Immature natural killer cell (primary cell): ENCODE data around the gene PRKCE. TPM values are rescaled to one million over a fixed set of nuclear protein-coding genes. Genes with fewer than 3 reads are reported as not detected.

ENCODE experiments used
- DNase-seq, 3 donors: peaks; one replicate each; pipeline ENCODE4 v3.0.0; 2022; ENCODE audit warnings: mixed read lengths in 1 of 3
- H3K27ac Mint-ChIP-seq, 6 donors: one replicate each; pipeline ENCODE4 v1.8.0; 2020; ENCODE audit warnings: mixed read lengths in 6 of 6, mild to moderate bottlenecking in 5 of 6, inconsistent platforms in 4 of 6, moderate library complexity in 3 of 6
- H3K27me3 Mint-ChIP-seq, 3 donors: one replicate each; pipeline ENCODE4 v1.8.0; 2020 to 2021; ENCODE audit warnings: low read depth in 3 of 3, mild to moderate bottlenecking in 3 of 3, mixed read lengths in 3 of 3, moderate library complexity in 3 of 3, inconsistent platforms in 1 of 3
- H3K36me3 Mint-ChIP-seq, 3 donors: one replicate each; pipeline ENCODE4 v1.8.0; 2020; ENCODE audit warnings: mixed read lengths in 3 of 3, inconsistent platforms in 2 of 3, mild to moderate bottlenecking in 2 of 3
- H3K4me1 Mint-ChIP-seq, 2 donors: one replicate each; pipeline ENCODE4 v1.8.0; 2020; ENCODE audit warnings: inconsistent platforms in 2 of 2, mild to moderate bottlenecking in 2 of 2, mixed read lengths in 2 of 2, moderate library complexity in 1 of 2
- H3K4me3 Mint-ChIP-seq, 5 donors: one replicate each; pipeline ENCODE4 v1.8.0; 2020; ENCODE audit warnings: mild to moderate bottlenecking in 5 of 5, mixed read lengths in 5 of 5, inconsistent platforms in 3 of 5, moderate library complexity in 3 of 5
- H3K9me3 Mint-ChIP-seq, 6 donors: one replicate each; pipeline ENCODE4 v1.8.0; 2020; ENCODE audit warnings: mild to moderate bottlenecking in 6 of 6, mixed read lengths in 6 of 6, inconsistent platforms in 4 of 6, moderate library complexity in 3 of 6
- polyA plus RNA-seq, 3 donors: library from polyadenylated mRNA; unstranded; fragments of 300-500 nt; fragmentation: Illumina TruSeq; gene quantifications; one replicate each; pipeline ENCODE4 v1.2.3, GENCODE V29; 2021

The PRKCE gene
- polyA plus RNA-seq, 3 donors from 2014 or later, result 1.0 to 3.0 (median 2.5) TPM

GRCh38 chr2:46023165-46023854 is 371.8 kb downstream of the PRKCE start:
- Mint-ChIP-seq H3K27ac (no peak overlapping the region), H3K9me3 (no peaks in the 10 kb centered on the region), H3K4me3 (no peak overlapping the region), H3K4me1 (no peaks in the 10 kb centered on the region), H3K36me3 (peaks cover 4 to 10% (median 5%) of the 10 kb centered on the region in 3 donors), H3K27me3 (peaks cover 0 to 1% (median 0%) of the 10 kb centered on the region in 3 donors)
- DNase-seq, result no peak

- no peak overlapping the region for H3K27ac Mint-ChIP-seq
- no peak for DNase-seq
- H3K27me3 Mint-ChIP-seq, result peaks cover 0 to 1% (median 0%) of the 10 kb centered on the region in 3 donors
- no peaks in the 10 kb centered on the region for H3K4me1 Mint-ChIP-seq
- H3K9me3 Mint-ChIP-seq, result no peaks in the 10 kb centered on the region
- peaks cover 0 to 15% (median 5%) of the 10 kb centered on the region in 3 donors for H3K36me3 Mint-ChIP-seq
- H3K4me3 Mint-ChIP-seq, result no peak overlapping the region
Observed at GRCh38 chr2:46024146-46024779, 372.8 kb downstream of the PRKCE start.

DNA sequence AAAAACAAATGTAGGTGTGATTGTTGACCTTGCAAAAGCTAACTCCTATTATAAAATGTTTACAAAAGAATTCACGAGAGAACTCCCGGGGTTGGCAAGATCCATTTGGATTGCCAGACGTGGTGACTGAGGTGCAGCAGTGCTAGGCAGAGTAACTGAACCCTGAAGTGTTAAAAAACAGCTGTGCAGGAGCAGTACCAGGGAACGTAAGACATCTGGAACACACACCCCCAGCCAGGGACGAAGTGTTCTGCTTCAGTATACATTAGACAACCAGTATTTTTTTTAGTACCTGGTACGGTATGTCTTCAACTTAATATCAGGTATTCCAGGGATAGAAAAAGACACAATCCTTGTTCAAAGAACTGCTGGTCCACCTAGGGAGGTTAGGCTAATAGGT is 373.6 kb downstream of the PRKCE start:
- Mint-ChIP-seq H3K4me3 (no peak overlapping the region), H3K27me3 (peaks cover 0 to 1% (median 0%) of the 10 kb centered on the region in 3 donors), H3K27ac (no peak overlapping the region), H3K36me3 (peaks cover 0 to 15% (median 5%) of the 10 kb centered on the region in 3 donors), H3K9me3 (no peaks in the 10 kb centered on the region), H3K4me1 (no peaks in the 10 kb centered on the region)
- DNase-seq, result no peak

DNA sequence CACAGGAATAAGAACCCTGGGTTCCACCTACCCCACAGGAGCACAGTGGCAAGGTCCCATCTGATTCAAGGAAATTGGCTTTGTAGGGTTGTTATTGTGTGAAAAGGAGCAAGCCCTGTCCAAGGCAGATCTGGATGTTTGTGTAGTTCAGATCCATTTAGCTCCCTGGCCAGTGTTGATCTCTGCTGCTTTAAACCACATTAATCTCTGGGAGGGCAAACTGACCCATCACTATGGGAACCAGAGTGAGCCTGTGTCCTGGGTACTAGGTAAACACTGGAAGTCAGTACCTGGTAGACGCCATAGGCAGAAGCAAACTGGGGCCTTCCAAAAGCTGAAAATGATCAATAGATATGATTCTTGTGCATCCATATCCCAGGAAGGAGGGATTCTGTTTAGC is 374.2 kb downstream of the PRKCE start:
- Mint-ChIP-seq H3K27ac (no peak overlapping the region), H3K36me3 (peaks cover 0 to 15% (median 2%) of the 10 kb centered on the region in 3 donors), H3K4me1 (no peaks in the 10 kb centered on the region), H3K9me3 (no peaks in the 10 kb centered on the region), H3K27me3 (peaks cover 0 to 1% (median 1%) of the 10 kb centered on the region in 3 donors), H3K4me3 (no peak overlapping the region)
- no peak for DNase-seq

GRCh38 chr2:46026431-46026830 is 375.0 kb downstream of the PRKCE start:
- no peak overlapping the region for H3K4me3 Mint-ChIP-seq
- peaks cover 0 to 4% (median 1%) of the 10 kb centered on the region in 3 donors for H3K27me3 Mint-ChIP-seq
- H3K27ac Mint-ChIP-seq, result no peak overlapping the region
- peaks cover 0 to 15% (median 4%) of the 10 kb centered on the region in 3 donors for H3K36me3 Mint-ChIP-seq
- H3K9me3 Mint-ChIP-seq, result no peaks in the 10 kb centered on the region
- H3K4me1 Mint-ChIP-seq, result no peaks in the 10 kb centered on the region
- DNase-seq, result no peak

GRCh38 chr2:46029332-46029811 is 377.9 kb downstream of the PRKCE start:
- Mint-ChIP-seq H3K4me1 (no peaks in the 10 kb centered on the region), H3K27me3 (peaks cover 1 to 4% (median 2%) of the 10 kb centered on the region in 3 donors), H3K4me3 (no peak overlapping the region), H3K27ac (no peak overlapping the region), H3K9me3 (no peaks in the 10 kb centered on the region), H3K36me3 (peaks cover 4 to 15% (median 4%) of the 10 kb centered on the region in 3 donors)
- no peak for DNase-seq

DNA sequence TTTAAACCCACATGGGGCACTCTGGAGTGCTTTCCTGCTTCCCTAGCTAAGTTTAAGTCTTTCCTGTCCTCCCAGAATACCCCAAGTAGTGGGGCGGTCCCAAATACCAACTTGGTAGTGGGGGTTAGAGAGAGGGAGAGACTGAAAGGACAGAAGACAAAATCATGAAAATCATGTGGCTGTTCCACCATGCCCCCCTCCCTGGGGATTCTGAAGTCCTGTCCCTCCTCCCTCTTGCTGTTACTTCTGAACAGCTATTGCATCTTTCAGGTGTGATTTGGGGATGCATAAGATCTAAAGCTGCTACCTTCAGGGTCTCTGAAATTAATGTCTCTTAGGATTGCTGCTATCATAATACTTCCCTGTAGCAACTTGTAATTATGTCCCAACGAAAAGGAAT is 378.9 kb downstream of the PRKCE start:
- Mint-ChIP-seq H3K9me3 (no peaks in the 10 kb centered on the region), H3K27me3 (peaks cover 1 to 4% (median 2%) of the 10 kb centered on the region in 3 donors), H3K27ac (no peak overlapping the region), H3K4me3 (no peak overlapping the region), H3K4me1 (no peaks in the 10 kb centered on the region), H3K36me3 (peaks cover 4 to 15% (median 4%) of the 10 kb centered on the region in 3 donors)
- no peak for DNase-seq

DNA sequence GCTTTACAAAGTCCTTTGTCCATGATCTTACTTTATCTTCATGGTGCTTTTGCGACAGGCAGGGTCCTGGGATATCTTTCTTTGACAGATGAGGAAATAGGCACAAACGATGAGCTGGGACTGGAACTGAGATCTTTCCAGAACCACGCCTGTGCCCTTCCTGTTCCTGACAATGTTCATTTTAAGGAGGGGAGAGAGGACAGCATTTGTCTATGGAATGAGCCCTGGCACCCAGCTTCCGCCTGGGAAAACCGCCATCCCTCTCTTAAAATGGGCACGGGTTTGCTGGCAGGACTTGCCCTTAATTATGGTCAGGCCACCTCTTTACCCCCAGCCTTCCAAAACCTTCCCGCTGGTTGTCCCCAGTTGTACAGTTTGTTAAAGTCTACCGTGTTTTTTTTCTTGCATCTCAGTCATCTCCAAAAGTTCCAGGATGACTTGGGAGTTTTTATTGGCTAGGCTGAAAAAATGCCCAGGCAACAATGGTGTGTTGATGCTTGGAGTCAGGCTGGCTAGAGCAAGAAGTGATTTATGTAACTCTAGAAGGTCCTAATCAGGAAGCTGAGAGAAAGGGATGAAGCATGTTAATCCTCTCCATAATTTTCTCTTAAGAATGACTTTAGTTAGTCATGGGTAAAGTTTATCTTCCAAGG is 380.8 kb downstream of the PRKCE start:
- Mint-ChIP-seq H3K4me3 (no peak overlapping the region), H3K27ac (no peak overlapping the region), H3K27me3 (peaks cover 0 to 4% (median 2%) of the 10 kb centered on the region in 3 donors), H3K9me3 (no peaks in the 10 kb centered on the region), H3K4me1 (no peaks in the 10 kb centered on the region), H3K36me3 (peaks cover 4 to 13% (median 8%) of the 10 kb centered on the region in 3 donors)
- DNase-seq, result no peak

GRCh38 chr2:46032996-46033395 is 381.5 kb downstream of the PRKCE start:
- no peak for DNase-seq
- Mint-ChIP-seq H3K4me3 (no peak overlapping the region), H3K4me1 (no peaks in the 10 kb centered on the region), H3K27ac (no peak overlapping the region), H3K27me3 (peaks cover 0 to 4% (median 2%) of the 10 kb centered on the region in 3 donors), H3K9me3 (no peaks in the 10 kb centered on the region), H3K36me3 (peaks cover 4 to 11% (median 8%) of the 10 kb centered on the region in 3 donors)

DNA sequence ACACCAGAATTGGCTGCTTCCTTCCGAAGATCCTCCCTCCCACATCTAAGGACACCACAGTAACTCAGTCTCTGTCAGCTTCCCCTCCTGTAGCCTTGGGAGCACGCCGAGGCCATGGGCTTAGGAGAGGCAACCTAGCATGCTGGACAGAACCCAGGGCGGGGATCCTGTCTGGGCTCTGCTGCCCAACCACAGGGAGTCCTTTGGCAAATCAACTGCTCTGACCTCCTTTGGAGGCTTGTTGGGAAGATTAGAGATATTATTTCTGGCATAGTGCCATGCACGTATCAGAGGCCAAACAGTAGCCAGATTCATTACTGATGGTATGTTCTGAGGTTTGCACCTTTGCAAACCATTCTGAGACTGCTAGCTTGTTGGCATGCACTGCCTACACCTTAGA is 383.1 kb downstream of the PRKCE start:
- H3K9me3 Mint-ChIP-seq, result no peaks in the 10 kb centered on the region
- DNase-seq, result no peak
- no peak overlapping the region for H3K27ac Mint-ChIP-seq
- H3K4me3 Mint-ChIP-seq, result no peak overlapping the region
- H3K4me1 Mint-ChIP-seq, result no peaks in the 10 kb centered on the region
- peaks cover 0 to 12% (median 4%) of the 10 kb centered on the region in 3 donors for H3K36me3 Mint-ChIP-seq
- H3K27me3 Mint-ChIP-seq, result peaks cover 1 to 4% (median 2%) of the 10 kb centered on the region in 3 donors

GRCh38 chr2:46036929-46037328 is 385.5 kb downstream of the PRKCE start:
- Mint-ChIP-seq H3K4me3 (no peak overlapping the region), H3K4me1 (no peaks in the 10 kb centered on the region), H3K27me3 (peaks cover 0 to 4% (median 0%) of the 10 kb centered on the region in 3 donors), H3K27ac (no peak overlapping the region), H3K36me3 (peaks cover 0 to 16% (median 0%) of the 10 kb centered on the region in 3 donors), H3K9me3 (no peaks in the 10 kb centered on the region)
- no peak for DNase-seq

GRCh38 chr2:46039543-46040303 is 388.2 kb downstream of the PRKCE start:
- H3K27ac Mint-ChIP-seq, result peak overlapping the region in 1 of 6 donors; percentile 19
- DNase-seq, result no peak
- H3K36me3 Mint-ChIP-seq, result peaks cover 0 to 12% (median 0%) of the 10 kb centered on the region in 3 donors
- H3K27me3 Mint-ChIP-seq, result peaks cover 0 to 4% (median 0%) of the 10 kb centered on the region in 3 donors
- H3K9me3 Mint-ChIP-seq, result no peaks in the 10 kb centered on the region
- no peaks in the 10 kb centered on the region for H3K4me1 Mint-ChIP-seq
- H3K4me3 Mint-ChIP-seq, result no peak overlapping the region

- no peak for DNase-seq
- Mint-ChIP-seq H3K9me3 (no peaks in the 10 kb centered on the region), H3K4me3 (no peak overlapping the region), H3K27ac (no peak overlapping the region), H3K27me3 (peaks cover 0 to 4% (median 0%) of the 10 kb centered on the region in 3 donors), H3K36me3 (peaks cover 0 to 12% (median 0%) of the 10 kb centered on the region in 3 donors), H3K4me1 (no peaks in the 10 kb centered on the region)
Observed at GRCh38 chr2:46040563-46041155, 389.2 kb downstream of the PRKCE start.
